K562 (cell line): ENCODE measurements around the gene C10orf105. TPM values are rescaled to one million over a fixed set of nuclear protein-coding genes. Genes with fewer than 3 reads are reported as not detected.
A peak's percentile ranks its signal among the peaks of the same experiment; 100 is the strongest.

ENCODE experiments used
- FOS ChIP-seq: IDR thresholded peaks from 3 replicates; pipeline ENCODE4 v1.6.1; 2011; ENCODE audit not compliant: insufficient read length; ENCODE audit errors: extremely low read depth
- ILK ChIP-seq: fragments of 450-650 bp; IDR thresholded peaks from 2 replicates; pipeline ENCODE4 v1.6.1; 2016; ENCODE audit warnings: missing genetic modification characterization, low read depth, mild to moderate bottlenecking, missing compliant biosample characterization, moderate library complexity, borderline replicate concordance
- NR3C1 ChIP-seq: sonication (generic); formaldehyde crosslinking; IDR thresholded peaks from 2 replicates; pipeline ENCODE4 v1.8.1; 2022; ENCODE audit warnings: missing genetic modification reagents
- RBM22 ChIP-seq: fragments of 200-400 bp; formaldehyde crosslinking; IDR thresholded peaks from 2 replicates; pipeline ENCODE4 v1.6.1; 2018; ENCODE audit warnings: low read length, low read depth; ENCODE audit not compliant: poor library complexity, severe bottlenecking
- RBM25 ChIP-seq: fragments of 200-400 bp; formaldehyde crosslinking; IDR thresholded peaks from 2 replicates; pipeline ENCODE4 v1.6.1; 2018; ENCODE audit warnings: low read length, low read depth, moderate library complexity; ENCODE audit not compliant: severe bottlenecking
- SIRT6 ChIP-seq: IDR thresholded peaks from one replicate; pipeline ENCODE4 v1.6.1; 2012; ENCODE audit warnings: low read depth, mild to moderate bottlenecking, control low read depth, inconsistent platforms, low read length, moderate library complexity
- TEAD2 ChIP-seq: fragments of 450-650 bp; IDR thresholded peaks from 2 replicates; pipeline ENCODE4 v1.6.1; 2016; ENCODE audit warnings: missing genetic modification characterization, control low read depth, missing compliant biosample characterization
- XRCC3 ChIP-seq: fragments of 450-650 bp; IDR thresholded peaks from 2 replicates; pipeline ENCODE4 v1.6.1; 2017; ENCODE audit warnings: mild to moderate bottlenecking, moderate library complexity
- ZNF217 ChIP-seq: sonication (generic); formaldehyde crosslinking; IDR thresholded peaks from 2 replicates; pipeline ENCODE4 v1.8.0; 2022; ENCODE audit warnings: mild to moderate bottlenecking, missing genetic modification reagents
- ZNF282 ChIP-seq: sonication (generic); formaldehyde crosslinking; IDR thresholded peaks from 2 replicates; pipeline ENCODE4 v1.8.1; 2023; ENCODE audit warnings: missing genetic modification reagents
- ZNF695 ChIP-seq: fragments of 450-650 bp; formaldehyde crosslinking; IDR thresholded peaks from 2 replicates; pipeline ENCODE4 v1.4.0; 2020; ENCODE audit warnings: mild to moderate bottlenecking, moderate library complexity
- polyA plus RNA-seq, 8 experiments: library from polyadenylated mRNA; depleted of rRNA in 4 of 8; stranded (reverse) in 5 of 8; unstranded in 3 of 8; fragments of >200 nt; fragmentation: Nextera tagmentation in 2 of 8; fragmentation: Illumina TruSeq in 1 of 8; extraction: Ambion mirVana in 2 of 8; extraction: Trizol in 1 of 8; gene quantifications; 2 replicates each; pipeline versions ENCODE4 v1.2.1 to v1.2.3, GENCODE V29; 2011 to 2014; ENCODE audit warnings: inconsistent platforms in 1 of 8, missing spikeins in 1 of 8
- total RNA-seq, 7 experiments: library from RNA; depleted of rRNA in 6 of 7; stranded (reverse); fragments of >200 nt in 6 of 7; fragmentation: Illumina TruSeq in 2 of 7; extraction: Trizol in 2 of 7; gene quantifications; 2 replicates each; pipeline versions ENCODE4 v1.2.1 to v1.2.3, GENCODE V29; 2011 to 2021; ENCODE audit warnings: low replicate concordance in 1 of 7
- TF ChIP-seq, protein P1 (sequence below): sonication (generic); formaldehyde crosslinking; IDR thresholded peaks from 2 replicates; pipeline ENCODE4 v1.8.0; 2022; ENCODE audit warnings: mild to moderate bottlenecking, missing genetic modification reagents, borderline replicate concordance
- TF ChIP-seq, protein P2 (sequence below): fragments of 450-650 bp; IDR thresholded peaks from 2 replicates; pipeline ENCODE4 v1.6.1; 2016; ENCODE audit warnings: mild to moderate bottlenecking, moderate library complexity
- TF ChIP-seq, protein P3 (sequence below): fragments of 250-450 bp; sonication (Bioruptor Pico); IDR thresholded peaks from 2 replicates; pipeline ENCODE4 v1.8.0; 2022; ENCODE audit warnings: moderate library complexity, mild to moderate bottlenecking, inconsistent platforms

Gene C10orf105
- total and polyA plus RNA-seq, 9 of the 15 experiments (the other 6 are each of a cell fraction or from before 2014, with no cell fraction given) = 0.03 to 0.25 (median 0.04) TPM; not detected in 3

DNA sequence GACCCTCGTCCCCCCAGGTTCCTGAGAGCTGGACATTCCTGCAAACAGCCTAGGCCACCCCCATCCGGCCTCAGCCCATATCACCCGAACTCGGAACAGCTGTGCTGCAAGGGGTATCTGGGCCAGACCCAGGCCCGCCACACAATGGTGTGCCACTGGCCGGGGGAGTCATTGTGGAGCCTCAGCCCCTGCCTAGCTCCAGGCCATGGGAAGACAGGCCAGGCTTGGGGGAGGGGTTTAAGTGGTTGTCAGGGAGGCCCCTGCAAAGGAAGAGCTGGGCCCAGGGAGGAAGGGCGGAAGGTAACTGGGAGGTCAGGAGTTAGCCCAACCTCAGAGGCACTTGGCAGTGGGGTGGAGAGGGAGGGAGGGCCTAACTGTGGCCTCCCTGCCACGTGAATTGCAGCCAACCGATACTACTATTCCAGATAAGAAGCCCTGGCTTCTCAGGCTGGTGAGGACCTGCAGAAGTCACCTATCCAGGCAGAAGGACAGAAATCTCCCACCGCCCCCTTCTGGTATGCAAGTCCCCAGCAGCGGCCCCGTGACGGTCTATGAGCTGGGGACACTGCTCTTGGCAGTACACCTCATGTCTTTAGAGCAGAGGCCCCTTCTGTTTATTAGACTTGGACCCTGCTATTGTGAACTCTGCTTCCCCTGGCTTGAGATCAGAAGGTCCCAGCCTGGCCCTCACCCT is 26.9 kb upstream of the C10orf105 start (continued):
- no peak for TF ChIP-seq ILK
- TF ChIP-seq TEAD2 = peak; percentile 73
- no peak for TF ChIP-seq ZNF695 (CRISPR knock-in tag)
- TF ChIP-seq RBM22 = no peak
- no peak for TF ChIP-seq RBM25
- TF ChIP-seq ZNF217 = no peak
- TF ChIP-seq XRCC3 = no peak
- no peak for TF ChIP-seq ZNF282 (CRISPR knock-in tag)
- TF ChIP-seq, protein P1, sequence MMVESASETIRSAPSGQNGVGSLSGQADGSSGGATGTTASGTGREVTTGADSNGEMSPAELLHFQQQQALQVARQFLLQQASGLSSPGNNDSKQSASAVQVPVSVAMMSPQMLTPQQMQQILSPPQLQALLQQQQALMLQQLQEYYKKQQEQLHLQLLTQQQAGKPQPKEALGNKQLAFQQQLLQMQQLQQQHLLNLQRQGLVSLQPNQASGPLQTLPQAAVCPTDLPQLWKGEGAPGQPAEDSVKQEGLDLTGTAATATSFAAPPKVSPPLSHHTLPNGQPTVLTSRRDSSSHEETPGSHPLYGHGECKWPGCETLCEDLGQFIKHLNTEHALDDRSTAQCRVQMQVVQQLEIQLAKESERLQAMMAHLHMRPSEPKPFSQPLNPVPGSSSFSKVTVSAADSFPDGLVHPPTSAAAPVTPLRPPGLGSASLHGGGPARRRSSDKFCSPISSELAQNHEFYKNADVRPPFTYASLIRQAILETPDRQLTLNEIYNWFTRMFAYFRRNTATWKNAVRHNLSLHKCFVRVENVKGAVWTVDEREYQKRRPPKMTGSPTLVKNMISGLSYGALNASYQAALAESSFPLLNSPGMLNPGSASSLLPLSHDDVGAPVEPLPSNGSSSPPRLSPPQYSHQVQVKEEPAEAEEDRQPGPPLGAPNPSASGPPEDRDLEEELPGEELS (CRISPR knock-in tag) = no peak
- TF ChIP-seq, protein P2, sequence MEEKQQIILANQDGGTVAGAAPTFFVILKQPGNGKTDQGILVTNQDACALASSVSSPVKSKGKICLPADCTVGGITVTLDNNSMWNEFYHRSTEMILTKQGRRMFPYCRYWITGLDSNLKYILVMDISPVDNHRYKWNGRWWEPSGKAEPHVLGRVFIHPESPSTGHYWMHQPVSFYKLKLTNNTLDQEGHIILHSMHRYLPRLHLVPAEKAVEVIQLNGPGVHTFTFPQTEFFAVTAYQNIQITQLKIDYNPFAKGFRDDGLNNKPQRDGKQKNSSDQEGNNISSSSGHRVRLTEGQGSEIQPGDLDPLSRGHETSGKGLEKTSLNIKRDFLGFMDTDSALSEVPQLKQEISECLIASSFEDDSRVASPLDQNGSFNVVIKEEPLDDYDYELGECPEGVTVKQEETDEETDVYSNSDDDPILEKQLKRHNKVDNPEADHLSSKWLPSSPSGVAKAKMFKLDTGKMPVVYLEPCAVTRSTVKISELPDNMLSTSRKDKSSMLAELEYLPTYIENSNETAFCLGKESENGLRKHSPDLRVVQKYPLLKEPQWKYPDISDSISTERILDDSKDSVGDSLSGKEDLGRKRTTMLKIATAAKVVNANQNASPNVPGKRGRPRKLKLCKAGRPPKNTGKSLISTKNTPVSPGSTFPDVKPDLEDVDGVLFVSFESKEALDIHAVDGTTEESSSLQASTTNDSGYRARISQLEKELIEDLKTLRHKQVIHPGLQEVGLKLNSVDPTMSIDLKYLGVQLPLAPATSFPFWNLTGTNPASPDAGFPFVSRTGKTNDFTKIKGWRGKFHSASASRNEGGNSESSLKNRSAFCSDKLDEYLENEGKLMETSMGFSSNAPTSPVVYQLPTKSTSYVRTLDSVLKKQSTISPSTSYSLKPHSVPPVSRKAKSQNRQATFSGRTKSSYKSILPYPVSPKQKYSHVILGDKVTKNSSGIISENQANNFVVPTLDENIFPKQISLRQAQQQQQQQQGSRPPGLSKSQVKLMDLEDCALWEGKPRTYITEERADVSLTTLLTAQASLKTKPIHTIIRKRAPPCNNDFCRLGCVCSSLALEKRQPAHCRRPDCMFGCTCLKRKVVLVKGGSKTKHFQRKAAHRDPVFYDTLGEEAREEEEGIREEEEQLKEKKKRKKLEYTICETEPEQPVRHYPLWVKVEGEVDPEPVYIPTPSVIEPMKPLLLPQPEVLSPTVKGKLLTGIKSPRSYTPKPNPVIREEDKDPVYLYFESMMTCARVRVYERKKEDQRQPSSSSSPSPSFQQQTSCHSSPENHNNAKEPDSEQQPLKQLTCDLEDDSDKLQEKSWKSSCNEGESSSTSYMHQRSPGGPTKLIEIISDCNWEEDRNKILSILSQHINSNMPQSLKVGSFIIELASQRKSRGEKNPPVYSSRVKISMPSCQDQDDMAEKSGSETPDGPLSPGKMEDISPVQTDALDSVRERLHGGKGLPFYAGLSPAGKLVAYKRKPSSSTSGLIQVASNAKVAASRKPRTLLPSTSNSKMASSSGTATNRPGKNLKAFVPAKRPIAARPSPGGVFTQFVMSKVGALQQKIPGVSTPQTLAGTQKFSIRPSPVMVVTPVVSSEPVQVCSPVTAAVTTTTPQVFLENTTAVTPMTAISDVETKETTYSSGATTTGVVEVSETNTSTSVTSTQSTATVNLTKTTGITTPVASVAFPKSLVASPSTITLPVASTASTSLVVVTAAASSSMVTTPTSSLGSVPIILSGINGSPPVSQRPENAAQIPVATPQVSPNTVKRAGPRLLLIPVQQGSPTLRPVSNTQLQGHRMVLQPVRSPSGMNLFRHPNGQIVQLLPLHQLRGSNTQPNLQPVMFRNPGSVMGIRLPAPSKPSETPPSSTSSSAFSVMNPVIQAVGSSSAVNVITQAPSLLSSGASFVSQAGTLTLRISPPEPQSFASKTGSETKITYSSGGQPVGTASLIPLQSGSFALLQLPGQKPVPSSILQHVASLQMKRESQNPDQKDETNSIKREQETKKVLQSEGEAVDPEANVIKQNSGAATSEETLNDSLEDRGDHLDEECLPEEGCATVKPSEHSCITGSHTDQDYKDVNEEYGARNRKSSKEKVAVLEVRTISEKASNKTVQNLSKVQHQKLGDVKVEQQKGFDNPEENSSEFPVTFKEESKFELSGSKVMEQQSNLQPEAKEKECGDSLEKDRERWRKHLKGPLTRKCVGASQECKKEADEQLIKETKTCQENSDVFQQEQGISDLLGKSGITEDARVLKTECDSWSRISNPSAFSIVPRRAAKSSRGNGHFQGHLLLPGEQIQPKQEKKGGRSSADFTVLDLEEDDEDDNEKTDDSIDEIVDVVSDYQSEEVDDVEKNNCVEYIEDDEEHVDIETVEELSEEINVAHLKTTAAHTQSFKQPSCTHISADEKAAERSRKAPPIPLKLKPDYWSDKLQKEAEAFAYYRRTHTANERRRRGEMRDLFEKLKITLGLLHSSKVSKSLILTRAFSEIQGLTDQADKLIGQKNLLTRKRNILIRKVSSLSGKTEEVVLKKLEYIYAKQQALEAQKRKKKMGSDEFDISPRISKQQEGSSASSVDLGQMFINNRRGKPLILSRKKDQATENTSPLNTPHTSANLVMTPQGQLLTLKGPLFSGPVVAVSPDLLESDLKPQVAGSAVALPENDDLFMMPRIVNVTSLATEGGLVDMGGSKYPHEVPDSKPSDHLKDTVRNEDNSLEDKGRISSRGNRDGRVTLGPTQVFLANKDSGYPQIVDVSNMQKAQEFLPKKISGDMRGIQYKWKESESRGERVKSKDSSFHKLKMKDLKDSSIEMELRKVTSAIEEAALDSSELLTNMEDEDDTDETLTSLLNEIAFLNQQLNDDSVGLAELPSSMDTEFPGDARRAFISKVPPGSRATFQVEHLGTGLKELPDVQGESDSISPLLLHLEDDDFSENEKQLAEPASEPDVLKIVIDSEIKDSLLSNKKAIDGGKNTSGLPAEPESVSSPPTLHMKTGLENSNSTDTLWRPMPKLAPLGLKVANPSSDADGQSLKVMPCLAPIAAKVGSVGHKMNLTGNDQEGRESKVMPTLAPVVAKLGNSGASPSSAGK = peak; percentile 82
- TF ChIP-seq SIRT6 = no peak
- TF ChIP-seq NR3C1 (CRISPR knock-in tag) = no peak
- TF ChIP-seq FOS = no peak
- TF ChIP-seq, protein P3, sequence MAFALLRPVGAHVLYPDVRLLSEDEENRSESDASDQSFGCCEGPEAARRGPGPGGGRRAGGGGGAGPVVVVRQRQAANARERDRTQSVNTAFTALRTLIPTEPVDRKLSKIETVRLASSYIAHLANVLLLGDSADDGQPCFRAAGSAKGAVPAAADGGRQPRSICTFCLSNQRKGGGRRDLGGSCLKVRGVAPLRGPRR (CRISPR knock-in tag) = no peak
